ENCODE data around the gene ZXDC.

- no peak for TF ChIP-seq CTCF (IDR thresholded peaks at IDR 0.05; ENCODE audit: insufficient read depth, low read length)
- TF ChIP-seq GABPA (IDR thresholded peaks at IDR 0.05; ENCODE audit: low read depth), result no peak
These were observed 12.2 kb downstream of the ZXDC start for GRCh38 chr3:126463521-126463920.
